Common myeloid progenitor, CD34-positive (primary cell): ENCODE results near the gene TM7SF3.

Experiments used
- CTCF ChIA-PET: fragments of 350-600 bp; sonication (Branson Sonifier 250); formaldehyde crosslinking; loops from one replicate; lab custom pipeline; 2021; ENCODE audit warnings: antibody characterized with exemption; lab: Charles Lee
- POLR2A ChIA-PET: fragments of 350-600 bp; sonication (Branson Sonifier 250); formaldehyde crosslinking; loops from one replicate; lab custom pipeline; 2021; ENCODE audit warnings: antibody characterized with exemption; lab: Charles Lee
- DNase-seq, 3 donors: peaks; one replicate each; pipeline versions ENCODE4 v3.0.0 to v3.0.0-alpha.2; 2013
- H3K27ac ChIP-seq, 2 experiments: 1 replicate in 1 of 2; 2 replicates in 1 of 2; pipeline ENCODE4 v1.7.0; 2013; ENCODE audit warnings: inconsistent platforms in 2 of 2, low read length in 2 of 2, mild to moderate bottlenecking in 2 of 2, low read depth in 1 of 2, moderate library complexity in 1 of 2; ENCODE audit not compliant: severe bottlenecking in 2 of 2, insufficient read depth in 1 of 2, poor library complexity in 1 of 2
- H3K27me3 ChIP-seq, 5 experiments: replicated peaks in 2 of 5; 1 replicate in 3 of 5; 2 replicates in 2 of 5; pipeline versions ENCODE4 v1.6.1 to v1.7.0; 2013; ENCODE audit warnings: low read length in 4 of 5, mild to moderate bottlenecking in 2 of 5, moderate library complexity in 2 of 5, inconsistent platforms in 1 of 5; ENCODE audit not compliant: insufficient read depth in 5 of 5, control insufficient read depth in 4 of 5
- H3K36me3 ChIP-seq, 4 experiments: 1 replicate in 2 of 4; 2 replicates in 2 of 4; pipeline versions ENCODE4 v1.6.1 to v1.7.0; 2013; ENCODE audit warnings: low read length in 3 of 4, control low read depth in 1 of 4, mild to moderate bottlenecking in 1 of 4; ENCODE audit not compliant: control insufficient read depth in 4 of 4, insufficient read depth in 4 of 4
- H3K4me1 ChIP-seq, 4 experiments: 1 replicate in 3 of 4; 2 replicates in 1 of 4; pipeline versions ENCODE4 v1.6.1 to v1.7.1; 2013; ENCODE audit warnings: low read length in 3 of 4, mild to moderate bottlenecking in 3 of 4, control low read depth in 1 of 4, inconsistent platforms in 1 of 4, moderate library complexity in 1 of 4; ENCODE audit not compliant: control insufficient read depth in 4 of 4, insufficient read depth in 4 of 4; ENCODE audit errors: control extremely low read depth in 1 of 4
- H3K4me3 ChIP-seq, 7 experiments: 1 replicate in 4 of 7; 2 replicates in 3 of 7; pipeline versions ENCODE4 v1.5.1 to v1.7.0; 2013; ENCODE audit warnings: mild to moderate bottlenecking in 7 of 7, low read length in 6 of 7, moderate library complexity in 6 of 7, inconsistent platforms in 2 of 7, low read depth in 2 of 7, control low read depth in 1 of 7; ENCODE audit not compliant: insufficient read depth in 4 of 7, control insufficient read depth in 1 of 7; ENCODE audit errors: extremely low read depth in 1 of 7
- H3K9me3 ChIP-seq, 5 experiments: 1 replicate in 4 of 5; 2 replicates in 1 of 5; pipeline versions ENCODE4 v1.6.1 to v1.7.1; 2013; ENCODE audit warnings: low read length in 4 of 5, mild to moderate bottlenecking in 2 of 5, inconsistent platforms in 1 of 5, low read depth in 1 of 5, moderate library complexity in 1 of 5; ENCODE audit not compliant: control insufficient read depth in 4 of 5, insufficient read depth in 2 of 5; ENCODE audit errors: control extremely low read depth in 1 of 5
- WGBS: methylation state at CpG from one replicate; pipeline ENCODE4 v1.1.5; 2013; ENCODE audit not compliant: insufficient coverage; 5-methylcytosine and 5-hydroxymethylcytosine counted together

TM7SF3 gene

DNA sequence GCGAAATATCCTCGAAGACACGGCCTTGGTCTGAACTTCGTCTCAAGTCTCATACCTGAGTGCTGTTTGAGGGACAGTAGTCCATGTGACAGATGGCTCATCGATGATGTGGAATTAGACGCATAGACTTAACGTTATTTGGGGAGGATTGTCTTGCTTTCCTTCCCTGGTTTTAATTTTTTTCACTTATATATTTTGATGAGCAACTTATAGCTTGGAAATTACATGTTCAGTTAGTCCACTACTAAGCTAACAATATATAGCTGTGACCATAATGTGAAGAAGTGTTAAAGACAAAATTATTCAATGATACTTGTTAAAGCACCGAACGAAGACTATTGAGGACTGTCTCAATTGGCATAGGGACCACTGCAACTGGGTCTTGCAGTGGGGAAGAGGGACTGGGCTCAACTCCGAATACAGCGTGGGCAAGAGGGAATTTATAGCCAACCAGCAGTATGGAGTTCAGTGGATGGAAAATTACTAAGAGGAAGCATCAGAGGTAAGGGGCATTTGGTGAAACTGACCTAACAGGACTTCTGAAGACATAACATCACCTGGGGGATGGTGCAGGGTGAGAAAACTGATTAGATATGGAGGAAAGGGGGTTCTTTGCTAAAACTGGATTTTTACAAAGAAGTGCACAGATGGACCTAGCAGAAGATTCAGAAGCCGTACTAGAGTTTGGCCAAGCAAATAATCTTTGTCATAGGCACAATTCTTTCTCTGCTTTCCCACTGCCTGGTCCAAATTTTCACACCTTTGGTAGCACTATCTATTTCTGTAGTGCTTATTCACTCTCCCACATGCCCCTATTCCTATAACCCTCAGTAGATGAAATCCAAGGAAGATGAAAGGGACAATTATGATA, 910 bp upstream of the TM7SF3 start:
- DNase-seq = peak in 1 of 3 donors; percentile 25
- CTCF ChIA-PET = interaction anchor here (0.6 to 8.3 kb wide), 20 partner anchors 9 to 432 kb away, joined by 3 to 62 read pairs (median 3); partner anchors contain the start of gene SMCO2
- WGBS = 37% methylated on average over 8 of the region's 12 CpGs

DNA sequence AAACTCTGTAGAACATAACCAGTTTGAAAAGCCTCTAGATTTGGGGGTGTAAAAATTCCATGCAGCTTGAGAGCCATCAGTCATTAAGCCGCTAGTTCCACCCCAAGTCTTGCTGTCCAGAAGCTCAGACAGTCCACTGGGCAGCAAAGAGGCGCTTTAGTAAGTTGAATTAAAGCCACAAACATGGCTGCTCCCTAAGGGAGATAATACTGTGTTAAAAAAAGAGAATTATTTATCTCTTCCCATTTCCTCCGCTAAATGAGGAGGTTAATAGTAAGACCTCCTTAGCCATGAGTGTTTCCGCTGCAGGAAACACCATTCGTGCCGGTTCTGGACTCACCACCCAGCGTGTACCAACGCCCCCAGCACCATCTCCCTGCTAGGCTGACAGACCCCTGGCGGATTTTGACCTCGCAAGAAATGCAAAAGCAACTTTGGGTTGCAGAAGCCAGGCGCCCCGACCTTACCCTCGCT, 536 bp downstream of the TM7SF3 start:
- peak overlapping the region; percentile 84 to 97 (median 93) for H3K4me3 ChIP-seq
- DNase-seq = no peak
- H3K27ac ChIP-seq = peak overlapping the region; percentile 91 to 95
- H3K27me3 ChIP-seq = no peaks in the 10 kb centered on the region
- 0% methylated on average over 11 of the region's 13 CpGs for WGBS
- peaks cover 25 to 90% (median 69%) of the 10 kb centered on the region in 4 experiments for H3K4me1 ChIP-seq
- no peaks in the 10 kb centered on the region for H3K9me3 ChIP-seq
- peaks cover 0 to 20% (median 3%) of the 10 kb centered on the region in 4 experiments for H3K36me3 ChIP-seq
- POLR2A ChIA-PET = interaction anchor here (0.9 to 1.7 kb wide), 2 partner anchors 45 to 181 kb away, joined by 4 to 5 read pairs; partner anchors contain the start of gene ITPR2
- CTCF ChIA-PET = interaction anchor here (0.6 to 8.3 kb wide), 16 partner anchors 9 to 292 kb away, joined by 3 to 62 read pairs (median 3); partner anchors contain the start of gene MED21

More for the DNA sequence above, 910 bp upstream of the TM7SF3 start:
- POLR2A ChIA-PET = interaction anchor here (0.9 kb wide), 1 partner anchor 291 kb away, joined by 3 read pairs; no protein-coding TSS in a partner anchor
- no peaks in the 10 kb centered on the region for H3K27me3 ChIP-seq
- H3K36me3 ChIP-seq = peaks cover 0 to 16% (median 3%) of the 10 kb centered on the region in 4 experiments
- H3K4me3 ChIP-seq = peak overlapping the region in 6 of 7 experiments; percentile 67 to 97 (median 92)
- no peaks in the 10 kb centered on the region for H3K9me3 ChIP-seq
- peak overlapping the region; percentile 91 to 95 for H3K27ac ChIP-seq
- peaks cover 26 to 85% (median 69%) of the 10 kb centered on the region in 4 experiments for H3K4me1 ChIP-seq

DNA sequence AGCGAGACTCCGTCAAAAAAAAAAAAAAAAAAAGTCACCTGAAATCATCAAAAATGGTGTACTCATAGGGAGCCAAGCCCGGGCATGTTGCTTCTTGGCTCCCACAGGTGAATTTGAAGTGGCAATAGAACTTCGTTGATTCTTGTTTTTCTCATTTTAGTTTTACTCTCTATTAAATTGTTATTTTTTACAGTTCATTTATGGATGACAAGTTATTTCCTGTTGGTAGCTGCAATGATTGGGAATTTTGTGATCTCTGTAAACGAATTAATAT, 1.3 kb downstream of the TM7SF3 start:
- Histone ChIP-seq H3K36me3 (peaks cover 0 to 20% (median 3%) of the 10 kb centered on the region in 4 experiments), H3K4me3 (peak overlapping the region in 6 of 7 experiments; percentile 84 to 97 (median 93)), H3K27ac (peak overlapping the region; percentile 91 to 95), H3K9me3 (no peaks in the 10 kb centered on the region), H3K27me3 (no peaks in the 10 kb centered on the region), H3K4me1 (peaks cover 20 to 88% (median 66%) of the 10 kb centered on the region in 4 experiments)
- ChIA-PET CTCF (interaction anchor here (0.9 to 8.3 kb wide), 11 partner anchors 11 to 293 kb away, joined by 3 to 62 read pairs (median 5); no protein-coding TSS in a partner anchor), POLR2A (interaction anchor here (1.7 kb wide), 1 partner anchor 180 kb away, joined by 4 read pairs; the partner anchor contains the start of gene ITPR2)
- no peak for DNase-seq
- no CpG with 5 or more reads among the region's 5 CpGs for WGBS

DNA sequence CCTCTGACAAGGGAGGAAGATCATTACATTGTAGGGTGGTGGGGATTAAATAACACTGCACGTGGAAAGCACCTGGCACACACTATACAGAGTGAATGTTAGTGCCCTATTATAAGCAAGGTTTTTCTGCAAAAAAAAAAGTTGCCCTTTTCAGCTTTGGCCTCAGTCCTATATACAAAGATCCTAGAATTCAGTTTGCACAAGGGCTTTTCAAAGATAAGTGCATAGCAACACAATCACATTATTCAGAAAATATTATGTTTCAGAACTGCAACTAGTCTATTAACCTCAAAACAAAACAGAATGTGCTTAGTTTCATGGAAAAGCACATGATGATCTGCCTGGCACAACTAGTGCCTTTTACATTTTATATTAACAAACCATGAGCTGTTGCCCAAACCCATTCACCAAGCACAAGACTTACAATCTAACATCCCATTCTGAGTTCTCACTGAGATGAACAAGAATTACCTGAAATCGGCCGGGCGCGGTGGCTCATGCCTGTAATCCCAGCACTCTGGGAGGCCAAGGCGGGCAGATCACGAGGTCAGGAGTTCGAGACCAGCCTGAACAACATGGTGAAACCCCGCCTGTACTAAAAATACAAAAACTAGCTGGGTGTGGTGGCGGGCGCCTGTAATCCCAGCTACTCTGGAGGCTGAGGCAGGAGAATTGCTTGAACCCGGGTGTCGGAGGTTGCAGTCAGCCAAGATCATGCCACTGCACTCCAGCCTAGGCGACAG, 1.8 kb downstream of the TM7SF3 start:
- H3K27me3 ChIP-seq = no peaks in the 10 kb centered on the region
- POLR2A ChIA-PET = interaction anchor here (1.7 kb wide), 1 partner anchor 180 kb away, joined by 4 read pairs; the partner anchor contains the start of gene ITPR2
- 83% methylated on average over 5 of the region's 14 CpGs for WGBS
- peak overlapping the region; percentile 30 to 53 for H3K27ac ChIP-seq
- H3K9me3 ChIP-seq = no peaks in the 10 kb centered on the region
- peak overlapping the region in 6 of 7 experiments; percentile 0 to 97 (median 92) for H3K4me3 ChIP-seq
- H3K36me3 ChIP-seq = peaks cover 0 to 20% (median 3%) of the 10 kb centered on the region in 4 experiments
- peaks cover 17 to 87% (median 64%) of the 10 kb centered on the region in 4 experiments for H3K4me1 ChIP-seq
- DNase-seq = no peak
- CTCF ChIA-PET = interaction anchor here (0.9 to 8.3 kb wide), 12 partner anchors 10 to 293 kb away, joined by 3 to 62 read pairs (median 5); no protein-coding TSS in a partner anchor

DNA sequence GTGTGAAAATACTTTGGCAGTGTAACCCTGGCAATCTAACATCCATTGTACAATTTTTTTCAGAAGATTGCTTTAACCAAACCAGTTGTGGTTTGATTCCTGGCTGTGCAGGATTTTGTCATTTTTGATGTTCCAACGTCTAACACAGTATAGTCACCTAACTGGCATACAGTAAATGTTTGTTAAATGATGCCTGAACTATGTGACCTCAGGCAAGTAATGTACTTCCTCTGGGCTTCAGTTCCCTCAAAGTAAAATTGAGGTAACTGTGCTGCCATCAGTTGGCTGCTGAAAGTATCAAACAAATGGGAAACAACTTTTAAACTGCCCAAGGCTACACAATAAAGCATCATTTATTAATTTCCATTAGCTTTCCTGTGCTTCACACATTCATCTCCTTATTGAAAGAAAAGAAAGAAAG, 4.3 kb downstream of the TM7SF3 start:
- Histone ChIP-seq H3K27ac (peak overlapping the region; percentile 4 to 55), H3K4me1 (peaks cover 8 to 79% (median 50%) of the 10 kb centered on the region in 4 experiments), H3K36me3 (peaks cover 0 to 20% (median 3%) of the 10 kb centered on the region in 4 experiments), H3K27me3 (no peaks in the 10 kb centered on the region), H3K4me3 (no peak overlapping the region), H3K9me3 (no peaks in the 10 kb centered on the region)
- peak in 2 of 3 donors; percentile 55 to 61 for DNase-seq
- ChIA-PET CTCF (interaction anchor here (0.7 to 6.8 kb wide), 10 partner anchors 8 to 296 kb away, joined by 3 to 62 read pairs (median 4); no protein-coding TSS in a partner anchor), POLR2A (interaction anchor here (0.8 kb wide), 1 partner anchor 8 kb away, joined by 3 read pairs; no protein-coding TSS in a partner anchor)
- no CpG with 5 or more reads among the region's 1 CpG for WGBS

DNA sequence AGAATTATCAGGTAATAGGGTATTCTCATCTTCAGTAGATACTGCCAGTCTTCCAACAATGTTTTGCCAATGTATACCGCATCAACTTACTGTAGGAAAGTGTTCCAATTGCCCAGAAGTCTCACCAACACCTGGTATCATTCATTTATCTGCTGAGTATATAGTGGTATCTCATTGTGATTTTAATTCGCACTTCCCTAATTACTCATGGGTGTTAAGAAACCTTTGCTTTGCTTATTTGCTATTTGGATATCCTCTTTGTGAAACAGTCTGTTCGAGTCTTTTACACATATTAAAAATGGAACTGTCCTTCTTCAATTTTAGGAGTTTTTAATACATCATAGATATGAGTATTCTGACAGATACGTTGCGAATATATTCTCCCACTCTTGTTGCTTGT, 6.1 kb downstream of the TM7SF3 start:
- Histone ChIP-seq H3K4me3 (no peak overlapping the region), H3K9me3 (no peaks in the 10 kb centered on the region), H3K4me1 (peaks cover 11 to 77% (median 52%) of the 10 kb centered on the region in 4 experiments), H3K36me3 (peaks cover 0 to 27% (median 3%) of the 10 kb centered on the region in 4 experiments), H3K27ac (no peak overlapping the region), H3K27me3 (no peaks in the 10 kb centered on the region)
- ChIA-PET CTCF (interaction anchor here (1.0 to 1.1 kb wide), 2 partner anchors 15 to 139 kb away, joined by 3 to 4 read pairs; no protein-coding TSS in a partner anchor), POLR2A (no interaction called here)
- DNase-seq = no peak
- WGBS = 100% methylated on average over 1 of the region's 5 CpGs
